ENCODE data around the gene EZH1.

GRCh38 chr17:42684929-42685556 is 59.8 kb downstream of the EZH1 start:
- TF ChIP-seq CTCF (IDR thresholded peaks at IDR 0.05; ENCODE audit: low read length) (no peak), EZH2 (IDR thresholded peaks at IDR 0.05; ENCODE audit: borderline replicate concordance, low read length) (no peak)

Measured in OCI-LY1 (cell line).